ENCODE measurements around the gene WWP2.
"Not testable (repeated sequence)": the region's sequence is repeated elsewhere in the genome, so short reads cannot be mapped to it uniquely, and the experiment has no call there.

WWP2 gene

DNA sequence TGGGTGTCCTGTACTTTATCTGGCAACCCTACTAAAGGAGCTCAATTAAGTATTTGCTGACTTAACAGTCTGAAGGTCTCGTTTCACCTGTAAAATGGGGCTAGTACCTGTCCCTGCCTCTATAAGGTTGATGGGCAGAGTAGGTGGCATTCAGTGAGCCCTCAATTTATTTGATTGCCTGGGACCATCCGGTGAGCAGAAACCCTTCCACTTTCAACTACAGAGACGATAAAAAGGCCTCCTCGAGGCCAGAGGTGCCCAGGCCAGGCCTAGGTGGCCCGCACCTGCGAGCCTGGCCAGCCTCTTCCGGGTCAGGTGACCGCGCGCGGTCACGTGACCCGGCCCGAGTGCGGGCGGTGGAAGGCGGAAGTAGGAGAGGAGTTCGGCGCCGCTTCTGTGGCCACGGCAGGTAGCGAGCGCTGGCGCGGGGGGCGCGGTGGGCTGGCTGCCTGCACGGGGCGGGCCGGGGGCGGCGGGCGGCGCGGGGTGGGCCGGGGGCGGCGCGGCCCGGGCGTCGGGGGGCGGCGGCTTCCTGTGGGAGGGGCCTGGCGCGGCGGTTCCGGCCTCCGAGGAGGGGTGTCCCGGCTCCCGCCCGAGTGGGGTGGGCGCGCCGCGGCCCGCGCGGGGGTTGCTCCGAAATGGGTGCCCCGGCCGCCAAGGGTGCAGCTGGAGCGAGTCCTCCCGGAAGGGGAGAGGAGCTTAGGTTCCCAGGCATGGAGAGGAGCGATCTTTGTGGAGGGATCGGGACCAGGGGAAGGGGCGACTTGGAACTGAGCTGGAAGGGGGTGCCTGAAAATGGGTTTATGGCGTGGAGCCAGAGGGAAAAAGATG is at the start of gene WWP2:
Gene WWP2 (plus strand): TSS at position 350 of the 831 bp plus-strand sequence. CDS start 24,679 bp downstream, outside the sequence.
- no peak for FAIRE-seq

DNA sequence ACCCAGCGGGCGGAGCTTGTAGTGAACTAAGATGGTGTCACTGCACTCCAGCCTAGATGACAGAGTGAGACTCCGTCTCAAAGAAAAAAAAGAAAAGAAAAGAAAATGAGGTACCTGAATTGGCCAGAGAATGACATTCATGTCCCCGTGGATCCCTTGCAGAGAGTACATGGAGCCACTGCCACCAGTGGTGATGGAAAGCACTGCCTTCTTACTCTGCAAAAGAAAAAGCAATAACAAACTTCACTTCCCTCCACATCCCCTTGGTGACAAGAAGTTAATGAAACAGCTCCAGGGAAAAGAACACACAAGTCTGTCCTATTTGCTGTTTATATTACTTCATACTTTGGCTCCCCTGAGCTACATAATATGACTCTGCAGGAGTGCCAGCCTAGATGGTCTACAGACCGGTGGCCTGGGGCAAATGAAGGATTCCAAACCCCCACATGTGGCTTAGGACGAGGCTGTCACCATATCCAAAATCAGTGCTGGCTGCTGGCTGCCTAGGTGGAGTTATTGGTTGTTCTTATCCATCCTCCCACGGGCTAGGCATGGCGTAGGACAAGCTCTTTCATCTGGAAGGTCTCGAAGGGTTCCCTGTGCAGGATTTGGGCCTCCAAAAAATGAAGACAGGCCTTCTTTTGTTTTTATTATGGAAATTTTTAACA is 49.1 kb upstream of the WWP2 start:
- no peak for FAIRE-seq

GRCh38 chr16:69717066-69717465 is 45.1 kb upstream of the WWP2 start:
- no peak for FAIRE-seq

DNA sequence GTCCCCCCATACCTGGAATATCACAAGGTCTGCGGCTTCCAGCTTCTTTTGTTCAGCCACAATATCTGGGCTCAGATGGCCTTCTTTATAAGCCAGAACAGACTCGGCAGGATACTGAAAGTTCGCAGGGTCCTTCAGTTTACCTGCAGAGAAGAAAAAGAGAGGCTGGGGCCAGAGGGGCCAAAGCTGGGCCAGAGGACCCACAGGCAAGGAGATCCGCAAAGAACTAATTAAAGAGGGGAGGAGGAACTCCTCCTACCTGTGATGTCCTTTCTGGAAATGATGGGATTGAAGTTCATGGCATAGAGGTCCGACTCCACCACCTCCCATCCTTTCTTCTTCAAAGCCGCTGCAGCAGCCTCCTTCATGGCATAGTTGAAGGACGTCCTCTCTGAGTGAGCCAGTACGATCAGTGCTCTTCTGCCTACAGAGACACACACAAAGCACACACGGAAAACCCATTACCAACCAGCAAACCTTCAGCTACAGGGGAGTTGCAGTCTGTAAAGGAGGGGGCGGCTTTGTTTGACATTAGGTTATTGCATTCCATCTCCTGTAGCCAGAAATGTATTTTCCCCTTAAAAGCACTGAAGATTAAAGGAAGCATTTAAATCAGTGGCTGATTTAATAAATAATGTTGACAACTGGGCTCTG is 43.9 kb upstream of the WWP2 start:
- no peak for FAIRE-seq

- no peak for FAIRE-seq
Observed at GRCh38 chr16:69720822-69721430, 41.2 kb upstream of the WWP2 start.

DNA sequence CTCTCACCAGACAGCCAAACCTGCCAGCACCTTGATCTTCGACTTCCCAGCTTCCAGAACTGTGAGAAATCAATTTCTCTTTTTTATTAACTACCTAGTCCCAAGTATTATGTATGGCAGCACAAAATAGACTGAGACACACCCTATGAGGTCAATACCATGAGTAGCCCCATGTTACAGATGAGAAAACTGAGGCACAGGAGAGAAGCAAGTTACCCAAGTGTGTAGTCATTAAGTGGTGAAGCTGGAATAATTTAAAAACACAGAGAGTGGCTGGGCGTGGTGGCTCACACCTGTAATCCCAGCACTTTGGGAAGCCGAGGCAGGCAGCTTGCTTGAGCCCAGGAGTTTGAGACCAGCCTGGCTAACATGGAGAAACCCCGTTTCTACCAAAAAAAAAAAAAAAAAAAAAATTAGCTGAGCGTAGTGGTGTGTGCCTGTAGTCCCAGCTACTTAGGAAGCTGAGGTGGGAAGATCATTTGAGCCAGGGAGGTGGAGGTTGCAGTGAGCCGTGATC is 40.6 kb upstream of the WWP2 start:
- no peak for FAIRE-seq

DNA sequence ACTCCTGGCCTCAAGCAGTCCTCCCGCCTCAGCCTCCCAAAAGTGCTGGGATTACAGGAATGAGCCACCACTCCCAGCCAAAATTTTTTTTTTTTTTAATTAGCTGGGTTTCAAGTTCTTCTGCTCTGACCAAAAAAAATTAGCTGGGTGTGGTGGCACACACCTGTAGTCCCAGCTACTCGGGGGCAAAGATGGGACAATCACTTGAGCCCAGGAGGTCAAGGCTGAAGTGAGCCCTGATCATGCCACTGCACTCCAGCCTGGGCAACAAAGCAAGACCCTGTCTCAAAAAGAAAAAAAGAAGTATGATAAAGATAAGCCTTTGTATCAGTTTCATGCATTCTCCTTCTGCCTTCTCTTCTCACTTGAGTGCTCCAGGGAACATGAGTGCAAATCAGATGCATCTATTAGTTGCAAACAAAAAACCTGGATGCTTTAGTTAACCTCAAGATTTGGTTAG is 37.7 kb upstream of the WWP2 start:
- no peak for FAIRE-seq

GRCh38 chr16:69724981-69725479 is 37.1 kb upstream of the WWP2 start:
- FAIRE-seq = no peak

- no peak for FAIRE-seq
Observed at GRCh38 chr16:69725480-69726312, 36.4 kb upstream of the WWP2 start.

GRCh38 chr16:69726313-69727060 is 35.6 kb upstream of the WWP2 start, which contains the start of gene NQO1:
NQO1 (minus strand) TSS chr16:69726560; CDS start chr16:69726439, 121 bp downstream.
- FAIRE-seq = peak; percentile 96

- FAIRE-seq = no peak
Observed at GRCh38 chr16:69727916-69728270, 34.2 kb upstream of the WWP2 start.

GRCh38 chr16:69729030-69729429 is 33.1 kb upstream of the WWP2 start:
- not testable (repeated sequence) for FAIRE-seq

GRCh38 chr16:69731280-69731679 is 30.9 kb upstream of the WWP2 start:
- FAIRE-seq = not testable (repeated sequence)

DNA sequence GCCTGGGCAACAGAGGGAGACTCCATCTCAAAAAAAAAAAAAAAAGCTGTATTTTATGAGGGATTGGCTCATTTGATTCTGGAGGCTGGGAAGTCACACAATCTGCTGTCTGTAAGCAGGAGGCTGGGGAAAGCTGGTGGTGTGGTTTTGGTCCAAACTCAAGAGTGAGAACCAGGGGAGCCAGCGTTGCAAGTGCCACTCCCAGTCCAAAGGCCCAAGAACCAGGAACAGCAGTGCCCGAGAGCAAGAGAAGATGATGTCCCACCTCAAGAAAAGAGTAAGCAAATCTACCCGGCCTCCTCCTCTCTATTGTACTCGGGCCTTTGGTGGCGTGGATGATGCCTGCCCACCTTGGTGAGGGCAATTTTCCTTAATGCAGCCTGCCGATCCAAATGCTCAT is 30.0 kb upstream of the WWP2 start:
- no peak for FAIRE-seq

- FAIRE-seq = no peak
Observed at GRCh38 chr16:69741519-69741918, 20.6 kb upstream of the WWP2 start.

- FAIRE-seq = no peak
Observed at GRCh38 chr16:69741951-69742904, 19.9 kb upstream of the WWP2 start.

- no peak for FAIRE-seq
Observed at GRCh38 chr16:69744363-69745231, 17.5 kb upstream of the WWP2 start.

DNA sequence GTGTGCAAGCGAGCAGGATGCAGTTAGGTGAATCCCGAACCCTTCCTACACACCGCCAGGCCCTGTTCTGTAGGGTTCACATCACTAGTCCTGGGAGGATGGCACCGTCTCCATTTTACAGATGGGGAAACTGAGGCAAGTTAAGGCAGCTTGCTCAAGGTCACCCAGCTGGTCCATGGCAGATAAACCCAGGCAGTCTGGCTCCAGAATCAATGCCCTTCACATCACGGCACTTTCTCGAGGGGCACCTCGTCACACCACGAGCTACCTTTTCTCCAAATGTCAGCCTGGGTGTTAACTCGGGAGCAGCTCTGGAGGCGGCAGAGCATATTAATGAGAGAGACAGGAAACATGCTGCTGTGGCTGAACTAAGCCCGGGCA is 16.9 kb upstream of the WWP2 start:
- no peak for FAIRE-seq

DNA sequence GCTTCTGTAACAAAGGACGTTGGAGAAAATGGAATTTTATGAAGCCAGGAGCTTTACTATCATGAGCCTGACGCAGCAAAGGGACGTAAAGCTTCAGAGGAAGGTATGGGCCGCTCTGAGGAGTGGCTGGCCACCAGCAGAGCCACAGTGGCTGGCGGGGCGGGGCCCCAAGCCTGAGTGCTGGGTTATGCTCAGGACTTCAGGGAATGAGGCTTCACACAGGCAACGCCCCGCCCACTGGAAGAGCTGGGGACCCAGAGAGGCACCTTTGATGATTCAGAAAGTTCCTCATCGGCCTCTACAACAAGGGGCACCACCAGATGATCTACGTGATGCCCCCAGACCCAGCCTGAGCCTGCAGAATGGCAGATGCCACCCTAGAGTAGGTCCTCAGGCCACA is 16.2 kb upstream of the WWP2 start:
- FAIRE-seq = no peak
